Smooth muscle cell (in vitro differentiated cells): ENCODE results near the gene ELAVL1. TPM values are rescaled to one million over a fixed set of nuclear protein-coding genes. Genes with fewer than 3 reads are reported as not detected.

Experiments
- DNase-seq: peaks from one replicate; lab custom pipeline; 2025; ENCODE audit not compliant: unreplicated experiment; lab: John Stamatoyannopoulos, UW
- H2AFZ ChIP-seq: fragments of 200-600 bp; sonication (generic); 2 replicates; pipeline ENCODE4 v1.6.0; 2016; ENCODE audit warnings: antibody characterized with exemption, low read depth, mild to moderate bottlenecking
- H3F3A ChIP-seq: fragments of 200-600 bp; sonication (generic); 2 replicates; pipeline ENCODE4 v1.6.0; 2017; ENCODE audit warnings: antibody characterized with exemption, low read depth
- H3K27ac ChIP-seq: fragments of 200-600 bp; sonication (generic); 2 replicates; pipeline ENCODE4 v1.5.1; 2016; ENCODE audit warnings: low read depth, mild to moderate bottlenecking
- H3K27me3 ChIP-seq: fragments of 200-600 bp; sonication (generic); 2 replicates; pipeline ENCODE4 v1.6.1; 2016; ENCODE audit warnings: low read depth, mild to moderate bottlenecking
- H3K36me3 ChIP-seq: fragments of 200-600 bp; sonication (generic); 2 replicates; pipeline ENCODE4 v1.5.1; 2016; ENCODE audit warnings: low read depth
- H3K4me1 ChIP-seq: fragments of 200-600 bp; sonication (generic); 2 replicates; pipeline ENCODE4 v1.5.1; 2016; ENCODE audit warnings: low read depth
- H3K4me2 ChIP-seq: fragments of 200-600 bp; sonication (generic); 2 replicates; pipeline ENCODE4 v1.6.0; 2016; ENCODE audit warnings: mild to moderate bottlenecking
- H3K4me3 ChIP-seq: fragments of 200-600 bp; sonication (generic); 2 replicates; pipeline ENCODE4 v1.5.1; 2016; ENCODE audit warnings: mild to moderate bottlenecking
- H3K79me2 ChIP-seq: fragments of 200-600 bp; sonication (generic); 2 replicates; pipeline ENCODE4 v1.6.0; 2016; ENCODE audit warnings: low read depth, mild to moderate bottlenecking
- H3K9ac ChIP-seq: fragments of 200-600 bp; sonication (generic); 2 replicates; pipeline ENCODE4 v1.6.0; 2016; ENCODE audit warnings: low read depth
- H3K9me3 ChIP-seq: fragments of 200-600 bp; sonication (generic); replicated peaks from 2 replicates; pipeline ENCODE4 v1.5.1; 2016; ENCODE audit warnings: low read depth
- H4K20me1 ChIP-seq: fragments of 200-600 bp; sonication (generic); 2 replicates; pipeline ENCODE4 v1.6.0; 2016; ENCODE audit warnings: low read depth
- CTCF ChIP-seq: fragments of 200-600 bp; sonication (generic); IDR thresholded peaks from 2 replicates; pipeline ENCODE4 v1.5.1; 2017; ENCODE audit warnings: borderline replicate concordance, mild to moderate bottlenecking, antibody characterized with exemption; ENCODE audit not compliant: insufficient read depth, poor library complexity, severe bottlenecking
- WGBS: methylation state at CpG from one replicate; pipeline ENCODE4 v1.1.7; 2016; ENCODE audit warnings: low lambda C conversion rate; 5-methylcytosine and 5-hydroxymethylcytosine counted together
- polyA plus RNA-seq: library from polyadenylated mRNA; unstranded; fragments of >200 nt; fragmentation: Nextera tagmentation; extraction: Ambion mirVana; gene quantifications from 2 replicates; pipeline ENCODE4 v1.2.1, GENCODE V29; 2016
- total RNA-seq: library from RNA; depleted of rRNA; stranded (reverse); fragments of >200 nt; gene quantifications from 2 replicates; pipeline ENCODE4 v1.2.3, GENCODE V29; 2014

Gene ELAVL1
- total and polyA plus RNA-seq, 2 experiments from 2014 or later = 47.9 to 90.7 TPM

DNA sequence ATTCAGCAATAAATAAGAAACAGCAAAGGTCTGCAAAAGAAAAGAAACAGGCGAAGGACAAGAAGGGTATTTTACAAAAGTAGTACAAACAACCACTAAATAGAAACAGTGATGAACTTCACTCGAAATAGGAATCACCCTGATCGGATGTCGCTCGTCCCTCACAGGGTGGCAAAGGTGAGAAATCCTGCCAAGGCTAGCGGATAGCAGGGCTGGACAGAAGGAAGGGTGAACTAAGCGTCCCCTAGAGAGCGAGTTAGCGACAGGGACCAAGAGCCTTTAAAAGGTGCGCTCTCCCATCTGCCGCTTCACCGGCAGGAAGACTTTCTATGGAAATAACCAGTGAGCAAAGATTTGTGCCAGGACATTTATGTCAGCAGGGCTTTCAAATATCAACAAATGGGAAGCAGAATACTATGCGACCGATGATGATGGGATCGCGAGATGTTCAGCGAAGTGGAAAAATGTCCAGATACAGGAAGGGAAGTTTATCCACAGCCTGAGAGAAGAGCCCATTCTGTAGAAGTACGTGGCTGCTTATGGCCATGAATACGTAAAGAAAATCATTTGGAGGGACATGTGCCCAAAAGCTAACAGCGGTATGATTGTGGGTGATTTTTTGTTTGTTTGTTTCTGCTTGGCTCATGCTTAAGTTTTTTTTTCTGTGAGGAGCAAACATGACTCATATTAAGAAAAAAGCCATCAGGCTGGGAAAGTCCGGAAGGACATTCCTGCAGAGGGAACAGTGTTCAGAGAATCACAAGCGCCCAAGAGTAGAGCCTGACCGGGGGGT lies 18.9 kb downstream of the ELAVL1 start:
- peaks cover 14% of the 10 kb centered on the region for H3F3A ChIP-seq
- H3K4me2 ChIP-seq = peak overlapping the region; percentile 19
- no peak for TF ChIP-seq CTCF
- DNase-seq = no peak
- H2AFZ ChIP-seq = no peak overlapping the region
- no peak overlapping the region for H3K4me3 ChIP-seq
- H3K36me3 ChIP-seq = peaks cover 6% of the 10 kb centered on the region
- no peaks in the 10 kb centered on the region for H3K27me3 ChIP-seq
- no peaks in the 10 kb centered on the region for H3K9me3 ChIP-seq
- peaks cover 56% of the 10 kb centered on the region for H3K79me2 ChIP-seq
- H4K20me1 ChIP-seq = peaks cover 99% of the 10 kb centered on the region
- H3K9ac ChIP-seq = peak overlapping the region; percentile 29
- WGBS = 76% methylated on average over 23 of the region's 23 CpGs
- peak overlapping the region; percentile 79 for H3K27ac ChIP-seq
- H3K4me1 ChIP-seq = no peaks in the 10 kb centered on the region

- H3K4me2 ChIP-seq = no peak overlapping the region
- H3K27me3 ChIP-seq = no peaks in the 10 kb centered on the region
- H4K20me1 ChIP-seq = peaks cover 92% of the 10 kb centered on the region
- H3K9me3 ChIP-seq = no peaks in the 10 kb centered on the region
- no peak overlapping the region for H3K9ac ChIP-seq
- H2AFZ ChIP-seq = no peak overlapping the region
- 92% methylated on average over 7 of the region's 7 CpGs for WGBS
- no peak for DNase-seq
- H3F3A ChIP-seq = peaks cover 14% of the 10 kb centered on the region
- no peak for TF ChIP-seq CTCF
- peaks cover 55% of the 10 kb centered on the region for H3K79me2 ChIP-seq
- H3K27ac ChIP-seq = no peak overlapping the region
- no peaks in the 10 kb centered on the region for H3K4me1 ChIP-seq
- no peaks in the 10 kb centered on the region for H3K36me3 ChIP-seq
- H3K4me3 ChIP-seq = no peak overlapping the region
These were observed 19.9 kb downstream of the ELAVL1 start for GRCh38 chr19:7985481-7985911.

DNA sequence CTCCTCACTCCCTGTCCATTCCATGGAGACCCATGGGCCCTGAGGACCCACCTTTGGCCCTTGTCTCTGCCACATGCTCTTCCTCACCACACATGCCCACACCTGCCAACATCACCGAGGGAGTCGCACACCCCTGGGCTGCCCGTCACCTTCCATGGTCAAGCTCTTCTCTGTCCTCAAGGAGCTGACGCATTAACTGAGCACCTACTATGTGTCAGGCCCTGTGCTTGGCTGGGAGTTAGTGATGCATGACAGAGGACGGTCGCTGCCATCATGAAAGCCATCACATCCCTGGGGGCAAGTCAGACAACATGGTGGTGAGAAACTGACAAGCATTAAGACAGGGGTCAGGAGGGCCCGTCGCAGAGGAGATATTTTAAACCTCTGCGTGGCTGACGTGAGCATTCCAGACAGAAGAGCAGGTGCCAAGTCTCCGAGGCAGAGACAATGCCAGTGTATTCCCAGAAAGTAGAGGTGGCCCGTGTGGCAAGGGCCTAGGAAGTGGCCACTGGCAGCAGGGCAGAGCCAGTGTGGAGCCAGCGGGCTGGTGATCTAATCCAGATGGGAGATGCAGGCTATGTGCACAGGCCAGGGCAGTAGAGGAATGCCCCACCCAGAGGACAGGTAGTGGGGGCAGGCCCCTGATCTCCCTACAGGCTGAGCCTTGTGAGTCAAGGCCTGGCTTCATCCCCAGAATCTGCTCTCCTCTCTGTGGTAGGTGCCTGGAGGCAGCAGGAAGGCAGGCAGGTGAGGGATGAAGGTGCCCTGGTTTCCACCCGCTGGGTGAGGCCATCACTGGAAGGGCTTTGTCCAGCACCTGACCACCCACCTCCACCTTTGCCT lies 21.2 kb downstream of the ELAVL1 start:
- Histone ChIP-seq H2AFZ (no peak overlapping the region), H4K20me1 (peaks cover 90% of the 10 kb centered on the region), H3K4me2 (no peak overlapping the region), H3K4me1 (no peaks in the 10 kb centered on the region), H3K9ac (no peak overlapping the region), H3K27ac (no peak overlapping the region), H3K36me3 (no peaks in the 10 kb centered on the region), H3K27me3 (no peaks in the 10 kb centered on the region), H3K4me3 (no peak overlapping the region), H3K79me2 (peaks cover 55% of the 10 kb centered on the region), H3F3A (peaks cover 14% of the 10 kb centered on the region), H3K9me3 (no peaks in the 10 kb centered on the region)
- no peak for DNase-seq
- WGBS = 99% methylated on average over 14 of the region's 14 CpGs
- TF ChIP-seq CTCF = no peak
